ENCODE results near the gene PBXIP1. TPM values are rescaled to one million over a fixed set of nuclear protein-coding genes. Genes with fewer than 3 reads are reported as not detected.
A peak's percentile ranks its signal among the peaks of the same experiment; 100 is the strongest.

PBXIP1 gene
- total and polyA plus RNA-seq, 2 of the 13 experiments (the other 11 are each of a cell fraction or from before 2014, with no cell fraction given), result 16.3 to 31.9 TPM

DNA sequence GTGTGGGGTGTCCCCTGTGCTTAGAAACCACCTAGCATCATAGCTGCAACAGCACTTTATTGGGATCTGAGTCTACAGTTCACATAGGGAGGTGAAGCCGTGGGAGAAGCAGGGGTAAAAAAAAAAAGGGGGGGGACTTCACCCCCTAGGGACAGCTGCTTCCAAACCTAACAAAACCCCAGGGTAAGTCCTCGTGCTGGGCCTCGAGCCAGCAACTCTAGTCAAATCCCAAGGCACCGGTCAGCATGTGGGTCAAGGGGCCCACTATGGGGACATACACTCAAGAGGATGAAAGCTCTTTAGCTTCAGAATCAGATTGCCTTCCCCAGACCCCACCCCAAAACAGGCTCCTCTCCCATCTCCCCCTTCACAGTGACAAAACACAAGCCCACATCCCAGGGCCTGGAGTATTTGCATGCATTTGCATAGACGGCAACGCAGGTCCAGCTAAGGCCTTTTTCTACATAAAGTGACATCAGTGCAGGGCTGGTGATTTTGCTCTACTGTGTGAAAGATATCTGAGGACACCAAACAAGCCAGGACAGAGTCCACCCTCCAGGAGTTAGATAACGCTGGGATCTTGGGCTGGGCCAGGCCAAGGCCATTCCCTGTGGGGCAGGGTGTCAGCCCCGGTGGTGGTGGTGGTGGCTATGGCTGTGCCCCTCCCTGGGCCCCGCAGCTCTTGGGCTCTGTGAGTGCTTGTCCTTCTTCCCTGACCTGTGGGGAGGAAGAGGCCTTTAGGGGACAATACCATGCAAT lies 11.3 kb downstream of the PBXIP1 start (continued):
- TF ChIP-seq ZNF30 (CRISPR knock-in tag; IDR thresholded peaks at IDR 0.05) (no peak), NFIC (IDR thresholded peaks at IDR 0.05; ENCODE audit: low read length) (no peak), CBX2 (IDR thresholded peaks at IDR 0.05; ENCODE audit: low read depth, low read length) (no peak), CBX2 (CRISPR knock-in tag; IDR thresholded peaks at IDR 0.05; ENCODE audit: low read depth) (no peak), ZNF558 (CRISPR knock-in tag; IDR thresholded peaks at IDR 0.05; ENCODE audit: borderline replicate concordance) (no peak), KAT7 (CRISPR knock-in tag; IDR thresholded peaks at IDR 0.05; ENCODE audit: borderline replicate concordance) (no peak), CAMTA2 (CRISPR knock-in tag; IDR thresholded peaks at IDR 0.05; ENCODE audit: borderline replicate concordance) (no peak), RXRA (CRISPR knock-in tag; IDR thresholded peaks at IDR 0.05) (peak; percentile 97), ZNF709 (CRISPR knock-in tag; IDR thresholded peaks at IDR 0.05) (no peak), ZNF136 (CRISPR knock-in tag; IDR thresholded peaks at IDR 0.05; ENCODE audit: low read depth) (0 out of 2 replicates have a peak, but pooled peaks have one; percentile 37), ZNF350 (CRISPR knock-in tag; IDR thresholded peaks at IDR 0.05; ENCODE audit: borderline replicate concordance, low read depth) (peak; percentile 47; the same call in 1 of the 2 replicates), ZNF24 (IDR thresholded peaks at IDR 0.05) (no peak), ZNF598 (CRISPR knock-in tag; IDR thresholded peaks at IDR 0.05; ENCODE audit: borderline replicate concordance) (no peak), ZNF317 (CRISPR knock-in tag; IDR thresholded peaks at IDR 0.05) (no peak; the same call in 1 of the 2 replicates), ZNF629 (CRISPR knock-in tag; conservative IDR thresholded peaks at IDR 0.05) (0 out of 2 replicates have a peak, but pooled peaks have one; percentile 31), NKX3-1 (CRISPR knock-in tag; IDR thresholded peaks at IDR 0.05) (no peak), MATR3 (CRISPR knock-in tag; IDR thresholded peaks at IDR 0.05) (no peak), LCORL (IDR thresholded peaks at IDR 0.05) (no peak), LCORL (CRISPR knock-in tag; IDR thresholded peaks at IDR 0.05) (peak; percentile 98), SMARCC2 (IDR thresholded peaks at IDR 0.05) (no peak), ATRX (CRISPR knock-in tag; IDR thresholded peaks at IDR 0.05; ENCODE audit: borderline replicate concordance) (no peak), MYC (CRISPR knock-in tag; IDR thresholded peaks at IDR 0.05; ENCODE audit: borderline replicate concordance) (peak; percentile 56; the same call in 1 of the 2 replicates), ETV6 (CRISPR knock-in tag; conservative IDR thresholded peaks at IDR 0.05) (no peak)
- TF ChIP-seq, protein P1, sequence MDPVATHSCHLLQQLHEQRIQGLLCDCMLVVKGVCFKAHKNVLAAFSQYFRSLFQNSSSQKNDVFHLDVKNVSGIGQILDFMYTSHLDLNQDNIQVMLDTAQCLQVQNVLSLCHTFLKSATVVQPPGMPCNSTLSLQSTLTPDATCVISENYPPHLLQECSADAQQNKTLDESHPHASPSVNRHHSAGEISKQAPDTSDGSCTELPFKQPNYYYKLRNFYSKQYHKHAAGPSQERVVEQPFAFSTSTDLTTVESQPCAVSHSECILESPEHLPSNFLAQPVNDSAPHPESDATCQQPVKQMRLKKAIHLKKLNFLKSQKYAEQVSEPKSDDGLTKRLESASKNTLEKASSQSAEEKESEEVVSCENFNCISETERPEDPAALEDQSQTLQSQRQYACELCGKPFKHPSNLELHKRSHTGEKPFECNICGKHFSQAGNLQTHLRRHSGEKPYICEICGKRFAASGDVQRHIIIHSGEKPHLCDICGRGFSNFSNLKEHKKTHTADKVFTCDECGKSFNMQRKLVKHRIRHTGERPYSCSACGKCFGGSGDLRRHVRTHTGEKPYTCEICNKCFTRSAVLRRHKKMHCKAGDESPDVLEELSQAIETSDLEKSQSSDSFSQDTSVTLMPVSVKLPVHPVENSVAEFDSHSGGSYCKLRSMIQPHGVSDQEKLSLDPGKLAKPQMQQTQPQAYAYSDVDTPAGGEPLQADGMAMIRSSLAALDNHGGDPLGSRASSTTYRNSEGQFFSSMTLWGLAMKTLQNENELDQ (CRISPR knock-in tag; IDR thresholded peaks at IDR 0.05; ENCODE audit: borderline replicate concordance), result no peak
- TF ChIP-seq, protein P2, sequence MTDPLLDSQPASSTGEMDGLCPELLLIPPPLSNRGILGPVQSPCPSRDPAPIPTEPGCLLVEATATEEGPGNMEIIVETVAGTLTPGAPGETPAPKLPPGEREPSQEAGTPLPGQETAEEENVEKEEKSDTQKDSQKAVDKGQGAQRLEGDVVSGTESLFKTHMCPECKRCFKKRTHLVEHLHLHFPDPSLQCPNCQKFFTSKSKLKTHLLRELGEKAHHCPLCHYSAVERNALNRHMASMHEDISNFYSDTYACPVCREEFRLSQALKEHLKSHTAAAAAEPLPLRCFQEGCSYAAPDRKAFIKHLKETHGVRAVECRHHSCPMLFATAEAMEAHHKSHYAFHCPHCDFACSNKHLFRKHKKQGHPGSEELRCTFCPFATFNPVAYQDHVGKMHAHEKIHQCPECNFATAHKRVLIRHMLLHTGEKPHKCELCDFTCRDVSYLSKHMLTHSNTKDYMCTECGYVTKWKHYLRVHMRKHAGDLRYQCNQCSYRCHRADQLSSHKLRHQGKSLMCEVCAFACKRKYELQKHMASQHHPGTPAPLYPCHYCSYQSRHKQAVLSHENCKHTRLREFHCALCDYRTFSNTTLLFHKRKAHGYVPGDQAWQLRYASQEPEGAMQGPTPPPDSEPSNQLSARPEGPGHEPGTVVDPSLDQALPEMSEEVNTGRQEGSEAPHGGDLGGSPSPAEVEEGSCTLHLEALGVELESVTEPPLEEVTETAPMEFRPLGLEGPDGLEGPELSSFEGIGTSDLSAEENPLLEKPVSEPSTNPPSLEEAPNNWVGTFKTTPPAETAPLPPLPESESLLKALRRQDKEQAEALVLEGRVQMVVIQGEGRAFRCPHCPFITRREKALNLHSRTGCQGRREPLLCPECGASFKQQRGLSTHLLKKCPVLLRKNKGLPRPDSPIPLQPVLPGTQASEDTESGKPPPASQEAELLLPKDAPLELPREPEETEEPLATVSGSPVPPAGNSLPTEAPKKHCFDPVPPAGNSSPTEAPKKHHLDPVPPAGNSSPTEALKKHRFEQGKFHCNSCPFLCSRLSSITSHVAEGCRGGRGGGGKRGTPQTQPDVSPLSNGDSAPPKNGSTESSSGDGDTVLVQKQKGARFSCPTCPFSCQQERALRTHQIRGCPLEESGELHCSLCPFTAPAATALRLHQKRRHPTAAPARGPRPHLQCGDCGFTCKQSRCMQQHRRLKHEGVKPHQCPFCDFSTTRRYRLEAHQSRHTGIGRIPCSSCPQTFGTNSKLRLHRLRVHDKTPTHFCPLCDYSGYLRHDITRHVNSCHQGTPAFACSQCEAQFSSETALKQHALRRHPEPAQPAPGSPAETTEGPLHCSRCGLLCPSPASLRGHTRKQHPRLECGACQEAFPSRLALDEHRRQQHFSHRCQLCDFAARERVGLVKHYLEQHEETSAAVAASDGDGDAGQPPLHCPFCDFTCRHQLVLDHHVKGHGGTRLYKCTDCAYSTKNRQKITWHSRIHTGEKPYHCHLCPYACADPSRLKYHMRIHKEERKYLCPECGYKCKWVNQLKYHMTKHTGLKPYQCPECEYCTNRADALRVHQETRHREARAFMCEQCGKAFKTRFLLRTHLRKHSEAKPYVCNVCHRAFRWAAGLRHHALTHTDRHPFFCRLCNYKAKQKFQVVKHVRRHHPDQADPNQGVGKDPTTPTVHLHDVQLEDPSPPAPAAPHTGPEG (CRISPR knock-in tag; IDR thresholded peaks at IDR 0.05), result no peak
